GM10266 (cell line): Measurements from ENCODE around the gene SLC22A23.

Source experiments
- DNase-seq: peaks from one replicate; pipeline ENCODE4 v3.0.0; 2012; ENCODE audit errors: extremely low spot score
- TF ChIP-seq, protein P1 (sequence below): IDR thresholded peaks from 2 replicates; pipeline ENCODE4 v1.5.1; 2012; ENCODE audit warnings: mild to moderate bottlenecking, low read depth; ENCODE audit not compliant: control insufficient read depth, insufficient read depth; ENCODE audit errors: missing control alignments

SLC22A23 gene

DNA sequence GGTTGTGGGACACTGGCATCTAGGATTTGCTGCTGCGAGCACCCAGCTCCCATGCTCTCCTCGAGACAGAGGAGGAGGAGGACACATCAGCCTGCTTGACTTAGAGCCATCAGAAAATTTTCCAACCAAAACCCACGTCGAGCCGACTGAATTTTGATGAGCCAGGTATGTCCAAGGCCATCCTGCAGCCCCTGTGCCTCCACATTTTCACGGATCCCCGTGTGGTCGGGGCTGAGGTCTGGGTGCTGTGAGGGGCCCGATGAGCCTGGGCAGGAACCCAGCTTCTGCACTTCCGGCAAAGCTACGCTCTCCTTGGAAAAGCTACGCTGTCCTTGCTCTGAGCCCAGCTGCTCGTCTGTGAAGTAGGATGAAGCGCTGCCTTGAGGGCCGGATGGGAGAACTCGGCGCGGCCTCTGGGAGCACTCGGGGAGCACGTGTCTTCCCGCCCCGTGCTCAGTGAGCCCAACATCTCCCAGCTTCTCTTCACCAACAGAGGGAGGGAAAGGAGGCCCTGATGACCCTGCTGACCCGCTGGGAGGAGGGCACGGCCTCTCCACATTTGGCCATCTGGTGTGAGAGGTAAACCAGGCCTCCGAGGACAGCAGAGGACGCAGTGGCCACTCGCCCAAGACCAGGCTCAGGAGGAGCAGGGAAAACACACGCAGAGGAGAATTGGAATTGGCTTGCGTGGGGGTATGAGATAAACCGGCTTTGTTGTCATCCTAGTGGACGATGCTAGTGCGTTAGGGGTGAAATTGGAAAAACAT lies 164.2 kb downstream of the SLC22A23 start:
- no peak for DNase-seq
- TF ChIP-seq, protein P1, sequence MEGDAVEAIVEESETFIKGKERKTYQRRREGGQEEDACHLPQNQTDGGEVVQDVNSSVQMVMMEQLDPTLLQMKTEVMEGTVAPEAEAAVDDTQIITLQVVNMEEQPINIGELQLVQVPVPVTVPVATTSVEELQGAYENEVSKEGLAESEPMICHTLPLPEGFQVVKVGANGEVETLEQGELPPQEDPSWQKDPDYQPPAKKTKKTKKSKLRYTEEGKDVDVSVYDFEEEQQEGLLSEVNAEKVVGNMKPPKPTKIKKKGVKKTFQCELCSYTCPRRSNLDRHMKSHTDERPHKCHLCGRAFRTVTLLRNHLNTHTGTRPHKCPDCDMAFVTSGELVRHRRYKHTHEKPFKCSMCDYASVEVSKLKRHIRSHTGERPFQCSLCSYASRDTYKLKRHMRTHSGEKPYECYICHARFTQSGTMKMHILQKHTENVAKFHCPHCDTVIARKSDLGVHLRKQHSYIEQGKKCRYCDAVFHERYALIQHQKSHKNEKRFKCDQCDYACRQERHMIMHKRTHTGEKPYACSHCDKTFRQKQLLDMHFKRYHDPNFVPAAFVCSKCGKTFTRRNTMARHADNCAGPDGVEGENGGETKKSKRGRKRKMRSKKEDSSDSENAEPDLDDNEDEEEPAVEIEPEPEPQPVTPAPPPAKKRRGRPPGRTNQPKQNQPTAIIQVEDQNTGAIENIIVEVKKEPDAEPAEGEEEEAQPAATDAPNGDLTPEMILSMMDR = no peak

DNA sequence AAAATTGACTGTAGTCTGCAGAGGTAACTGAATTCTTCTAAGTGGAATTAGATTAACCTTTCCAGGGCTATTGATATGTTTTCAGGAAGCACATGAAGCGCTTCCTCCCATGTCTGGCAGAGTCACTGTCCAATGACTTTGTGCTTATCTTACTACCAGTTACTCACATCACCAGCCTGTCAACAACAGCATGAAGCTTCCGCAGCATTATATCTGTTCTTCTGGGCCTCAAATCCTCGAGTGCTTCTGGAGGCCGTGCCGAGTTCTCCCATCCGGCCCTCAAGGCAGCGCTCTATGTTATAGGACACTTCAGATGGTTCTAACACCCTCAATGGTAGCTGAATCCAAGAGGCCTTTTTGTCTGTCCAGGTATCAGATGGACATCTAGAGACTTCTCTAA lies 164.9 kb downstream of the SLC22A23 start:
- TF ChIP-seq, protein P1 = no peak
- DNase-seq = no peak

DNA sequence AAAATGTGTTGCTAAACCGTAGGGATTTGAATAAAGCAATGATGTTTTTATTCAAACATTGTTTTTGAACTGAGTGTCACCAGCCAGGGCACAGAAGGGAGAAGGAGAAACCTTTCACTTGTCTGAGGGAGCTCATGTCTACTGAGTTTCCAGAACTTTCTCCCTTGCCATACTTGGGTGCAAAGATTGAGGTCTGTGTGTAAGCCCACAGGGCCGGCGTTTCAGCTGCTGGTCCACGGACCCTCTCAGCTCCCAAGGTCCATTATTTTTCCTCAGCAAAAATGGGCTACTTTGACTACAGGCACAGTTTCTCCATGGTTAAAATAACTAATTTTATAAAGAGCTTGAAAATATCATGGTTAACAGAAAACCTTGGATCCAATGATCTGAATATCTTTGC lies 165.5 kb downstream of the SLC22A23 start:
- TF ChIP-seq, protein P1 = no peak
- no peak for DNase-seq

DNA sequence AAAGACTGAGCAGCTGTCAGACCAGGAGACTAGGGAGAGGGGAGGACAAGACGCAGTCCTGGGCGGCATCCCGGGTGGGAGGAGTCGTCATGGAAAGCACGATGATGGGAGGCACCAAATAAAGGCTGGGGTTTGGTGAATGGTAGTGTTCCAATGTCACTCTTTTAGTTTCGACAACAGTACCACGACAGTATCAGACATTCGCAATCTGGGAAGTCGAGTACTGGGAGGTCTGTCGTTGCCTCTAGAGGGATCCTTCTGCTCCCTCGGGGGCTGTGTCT lies 166.0 kb downstream of the SLC22A23 start:
- DNase-seq = no peak
- TF ChIP-seq, protein P1 = no peak

DNA sequence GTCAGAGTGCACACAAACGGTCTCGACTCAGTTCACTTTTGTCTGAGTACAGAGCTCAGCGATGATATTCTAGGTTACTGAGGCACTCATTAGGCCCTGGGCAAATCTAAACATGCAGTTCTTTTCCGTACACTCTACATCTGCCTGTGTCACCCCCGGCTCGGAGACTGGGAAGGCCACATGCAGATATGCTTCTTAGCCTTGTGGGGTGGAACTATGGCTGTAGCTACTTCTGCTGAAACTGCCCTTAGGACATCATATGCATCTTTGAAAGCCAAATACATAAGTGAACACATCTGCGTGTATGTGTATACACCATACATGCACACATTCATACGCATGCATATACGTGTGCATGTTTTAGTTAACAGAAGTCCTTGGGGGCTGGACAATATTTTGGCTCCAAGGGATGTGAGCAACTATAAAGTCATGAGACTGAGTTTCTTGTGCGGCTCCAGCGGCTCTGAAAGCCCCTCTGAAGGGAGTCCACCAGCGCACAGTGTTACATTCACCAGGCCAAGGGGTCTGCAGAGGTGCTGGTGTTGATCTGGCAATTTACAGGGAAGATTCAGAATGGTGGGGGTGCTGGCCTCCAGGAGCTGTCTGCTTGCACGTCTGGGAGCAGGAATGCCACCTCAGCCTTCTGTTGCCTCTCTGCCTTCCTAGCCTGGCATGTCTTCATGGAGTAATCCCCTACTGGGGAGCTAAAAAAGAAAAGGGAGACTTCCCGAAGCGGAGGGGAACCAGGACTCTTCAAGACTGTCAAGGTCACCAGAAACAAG lies 166.5 kb downstream of the SLC22A23 start:
- no peak for DNase-seq
- TF ChIP-seq, protein P1 = no peak

DNA sequence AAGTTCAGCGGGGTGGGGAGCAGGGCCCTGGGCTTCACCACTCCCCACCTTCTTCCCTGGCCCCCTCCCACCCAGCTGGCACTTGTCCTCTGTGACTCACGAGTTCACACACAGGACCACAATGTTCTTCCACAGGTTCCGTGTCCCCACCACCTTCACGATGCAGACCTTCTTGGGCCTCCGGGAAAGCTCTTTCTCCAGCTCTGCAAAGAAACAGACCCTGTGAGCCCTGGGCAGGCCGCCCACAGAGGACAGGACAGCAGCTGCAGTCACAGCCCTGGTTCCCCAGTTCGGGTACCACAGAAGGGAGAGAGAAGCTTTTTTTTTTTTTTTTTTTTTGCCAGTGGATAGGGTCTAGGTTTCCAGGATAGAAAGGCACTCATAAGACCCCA lies 167.2 kb downstream of the SLC22A23 start:
- TF ChIP-seq, protein P1 = no peak
- no peak for DNase-seq

DNA sequence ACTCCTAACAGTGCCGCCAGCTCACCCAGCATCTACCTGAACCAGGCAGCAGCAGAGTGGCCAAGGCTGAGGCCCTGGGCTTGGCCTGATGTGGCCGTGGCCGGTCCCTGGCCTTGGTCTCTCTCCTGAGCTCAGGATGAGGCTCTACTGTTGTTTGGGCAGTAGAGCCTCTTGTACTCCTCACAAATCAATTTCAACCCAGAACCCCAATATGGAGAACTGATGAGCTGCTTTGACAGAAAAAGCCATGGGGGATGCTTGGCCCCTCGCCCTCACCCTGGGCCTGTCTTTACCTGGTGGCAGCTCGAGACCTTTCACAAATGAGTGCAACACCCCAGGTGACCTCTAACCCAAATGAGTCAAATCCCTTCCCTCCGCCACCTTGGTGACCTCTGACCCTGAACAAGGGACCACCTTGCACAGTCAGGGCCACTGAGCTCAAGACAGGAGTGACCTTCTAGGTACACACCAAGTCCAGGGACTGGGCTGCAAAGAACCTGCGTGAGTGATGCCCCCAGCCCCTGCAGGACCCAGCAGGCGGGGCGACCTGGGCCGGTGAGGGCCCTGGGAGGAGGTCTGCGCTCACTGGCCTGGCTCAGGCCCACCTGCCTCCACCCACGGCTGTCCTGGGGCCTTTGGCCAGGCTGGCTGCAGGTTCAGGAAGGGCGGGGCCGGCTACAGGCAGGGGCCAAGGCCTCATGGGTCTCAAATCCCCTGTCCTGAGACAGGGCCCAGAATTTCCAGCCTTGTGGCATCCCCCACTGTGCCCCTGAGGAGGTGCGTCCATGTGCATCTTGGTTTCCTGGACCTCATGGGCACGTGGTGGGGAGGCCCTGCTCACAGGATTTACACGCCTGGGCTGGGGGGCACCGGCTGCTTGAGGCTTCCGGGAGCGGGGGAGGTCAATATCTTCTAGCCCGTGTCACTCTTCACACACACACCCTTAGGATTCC lies 167.9 kb downstream of the SLC22A23 start:
- TF ChIP-seq, protein P1 = no peak
- no peak for DNase-seq
